ENCODE data around the gene HSDL2. TPM values are rescaled to one million over a fixed set of nuclear protein-coding genes. Genes with fewer than 3 reads are reported as not detected.

HSDL2 gene
- total and polyA plus RNA-seq, 10 of the 15 experiments (the other 5 are each of a cell fraction or from before 2014, with no cell fraction given) = 20.9 to 46.1 (median 27.0) TPM

- ChIA-PET CTCF (interaction anchor here (0.6 to 3.6 kb wide), 5 partner anchors 13 to 457 kb away, joined by 3 to 22 read pairs (median 5); no protein-coding TSS in a partner anchor), RAD21 (ENCODE audit: unreplicated experiment) (no interaction called here), SMC1A (ENCODE audit: uncharacterized antibody, unreplicated experiment) (interaction anchor here (1.5 kb wide), 1 partner anchor 373 kb away, joined by 3 read pairs; no protein-coding TSS in a partner anchor), POLR2A (interaction anchor here (0.5 kb wide), 1 partner anchor 235 kb away, joined by 5 read pairs; no protein-coding TSS in a partner anchor)
- DNase-seq (ENCODE audit: low read depth, low spot score) (no peak), FAIRE-seq (no peak), ATAC-seq (no peak)
- BruUV-seq (replicated peaks) = no TSS peak
- in situ Hi-C loops (cut with MboI) = no loop called here
- Histone ChIP-seq H3K27ac (ENCODE audit: control insufficient read depth, insufficient read depth) (no peak overlapping the region), H2AFZ (ENCODE audit: control insufficient read depth, low read depth, low read length) (no peak overlapping the region), H3K27me3 (replicated peaks in 1 of 2; ENCODE audit: control insufficient read depth in 2 of 2, insufficient read depth in 2 of 2, low read length in 1 of 2) (no peaks in the 10 kb centered on the region), H3K4me1 (ENCODE audit: control insufficient read depth, insufficient read depth, low read length) (peaks cover 4% of the 10 kb centered on the region; the same call in 1 of the 2 replicates), H3K79me2 (ENCODE audit: control insufficient read depth, insufficient read depth, low read length) (no peaks in the 10 kb centered on the region), H3K4me2 (ENCODE audit: control insufficient read depth, insufficient read depth) (no peak overlapping the region), H3K9ac (ENCODE audit: control insufficient read depth, insufficient read depth, low read length) (no peak overlapping the region), H4K20me1 (ENCODE audit: control insufficient read depth, insufficient read depth) (no peaks in the 10 kb centered on the region), H3K36me3 (ENCODE audit: control insufficient read depth in 2 of 2, insufficient read depth in 2 of 2, low read length in 1 of 2) (no peaks in the 10 kb centered on the region), H3K4me3 (no peak overlapping the region), H3K9me3 (replicated peaks; ENCODE audit: control insufficient read depth, insufficient read depth, low read length) (no peaks in the 10 kb centered on the region)
- intact Hi-C loops (cut with micrococcal nuclease; ENCODE audit: unreplicated experiment) = loop anchor here (10.0 kb wide), 2 partner anchors 351 to 459 kb away; no protein-coding TSS in a partner anchor
- WGBS (ENCODE audit: insufficient coverage, insufficient replicate concordance, low lambda C conversion rate, missing lambda C conversion rate) = 93% methylated on average over 2 of the region's 2 CpGs
- TF ChIP-seq ZNF622 (IDR thresholded peaks at IDR 0.05) (no peak), BMI1 (IDR thresholded peaks at IDR 0.05; ENCODE audit: borderline replicate concordance) (no peak), HCFC1 (IDR thresholded peaks at IDR 0.05; ENCODE audit: low read length) (no peak), ZNF217 (IDR thresholded peaks at IDR 0.05) (no peak), BACH1 (IDR thresholded peaks at IDR 0.05; ENCODE audit: borderline replicate concordance) (no peak), ATF7 (IDR thresholded peaks at IDR 0.05; ENCODE audit: low read depth) (no peak), BCL3 (IDR thresholded peaks at IDR 0.05; ENCODE audit: borderline replicate concordance, insufficient read depth, low read depth, low read length, poor library complexity, severe bottlenecking) (no peak), RBBP5 (conservative IDR thresholded peaks at IDR 0.05) (no peak), HDGF (IDR thresholded peaks at IDR 0.05) (no peak), ZNF274 (IDR thresholded peaks at IDR 0.05; ENCODE audit: insufficient read depth, insufficient read length) (no peak), IRF5 (IDR thresholded peaks at IDR 0.05; ENCODE audit: borderline replicate concordance) (no peak), STAT1 (conservative IDR thresholded peaks at IDR 0.05) (no peak), NRF1 (conservative IDR thresholded peaks at IDR 0.05; ENCODE audit: low read depth, low read length) (no peak), SUZ12 (IDR thresholded peaks at IDR 0.05; ENCODE audit: unreplicated experiment) (no peak), SRF (IDR thresholded peaks at IDR 0.05; ENCODE audit: low read depth in 2 of 2, low read length in 2 of 2) (no peak)
These were observed 66.2 kb downstream of the HSDL2 start for GRCh38 chr9:112446080-112446479.
